GM20431 (cell line): ENCODE measurements around the gene ATP8B1.

Source experiments
- in situ Hi-C: fragments of 300-500 bp; cut with MseI, MboI; formaldehyde crosslinking; loops from one replicate; pipeline ENCODE4 v1.15.0; 2020; ENCODE audit warnings: low sequenced_read_pairs; ENCODE audit not compliant: unreplicated experiment

ATP8B1 gene

GRCh38 chr18:57794951-57795728 is 8.0 kb downstream of the ATP8B1 start:
- in situ Hi-C loops: no loop called here

GRCh38 chr18:57793302-57793986 is 9.7 kb downstream of the ATP8B1 start:
- in situ Hi-C loops: no loop called here

GRCh38 chr18:57792631-57793301 is 10.3 kb downstream of the ATP8B1 start:
- in situ Hi-C loops: no loop called here

GRCh38 chr18:57791911-57792310 is 11.2 kb downstream of the ATP8B1 start:
- in situ Hi-C loops: no loop called here

- in situ Hi-C loops: no loop called here
These were observed 11.9 kb downstream of the ATP8B1 start for GRCh38 chr18:57791192-57791591.

GRCh38 chr18:57790316-57790715 is 12.8 kb downstream of the ATP8B1 start:
- in situ Hi-C loops: no loop called here

GRCh38 chr18:57789759-57790158 is 13.4 kb downstream of the ATP8B1 start:
- in situ Hi-C loops: no loop called here

GRCh38 chr18:57789090-57789489 is 14.0 kb downstream of the ATP8B1 start:
- in situ Hi-C loops: no loop called here

- in situ Hi-C loops: no loop called here
These were observed 15.9 kb downstream of the ATP8B1 start for GRCh38 chr18:57787068-57787685.

- in situ Hi-C loops: no loop called here
These were observed 17.2 kb downstream of the ATP8B1 start for GRCh38 chr18:57785751-57786437.

GRCh38 chr18:57784801-57785114 is 18.4 kb downstream of the ATP8B1 start:
- in situ Hi-C loops: no loop called here

- in situ Hi-C loops: no loop called here
These were observed 18.9 kb downstream of the ATP8B1 start for GRCh38 chr18:57784034-57784800.

- in situ Hi-C loops: no loop called here
These were observed 21.1 kb downstream of the ATP8B1 start for GRCh38 chr18:57782049-57782448.

GRCh38 chr18:57780706-57781347 is 22.3 kb downstream of the ATP8B1 start:
- in situ Hi-C loops: no loop called here

GRCh38 chr18:57780318-57780705 is 22.8 kb downstream of the ATP8B1 start:
- in situ Hi-C loops: no loop called here

- in situ Hi-C loops: no loop called here
These were observed 26.3 kb downstream of the ATP8B1 start for GRCh38 chr18:57776767-57777166.

- in situ Hi-C loops: no loop called here
These were observed 26.8 kb downstream of the ATP8B1 start for GRCh38 chr18:57776354-57776753.

GRCh38 chr18:57775937-57776336 is 27.2 kb downstream of the ATP8B1 start:
- in situ Hi-C loops: no loop called here

GRCh38 chr18:57772387-57772799 is 30.7 kb downstream of the ATP8B1 start:
- in situ Hi-C loops: no loop called here
